HL-60 (cell line): ENCODE results near the gene GPC3.

ENCODE experiments used
- DNase-seq, 2 experiments: peaks; one replicate each; pipeline ENCODE4 v3.0.0-alpha.2; 2010 to 2020; ENCODE audit warnings: low read depth in 1 of 2, low spot score in 1 of 2
- H3K27ac ChIP-seq: fragments of 250-450 bp; sonication (Bioruptor Pico); replicated peaks from 2 replicates; pipeline ENCODE4 v1.5.1; 2020; ENCODE audit warnings: mild to moderate bottlenecking, moderate library complexity
- H3K27me3 ChIP-seq: fragments of 250-450 bp; sonication (Bioruptor Pico); 2 replicates; pipeline ENCODE4 v1.5.1; 2021; ENCODE audit warnings: mild to moderate bottlenecking, moderate library complexity; ENCODE audit not compliant: insufficient read depth, poor library complexity, severe bottlenecking
- H3K4me3 ChIP-seq: replicated peaks from 2 replicates; pipeline ENCODE4 v1.5.1; 2011; ENCODE audit warnings: mild to moderate bottlenecking, control low read depth, low read length; ENCODE audit not compliant: insufficient read depth
- CTCF ChIP-seq: IDR thresholded peaks from one replicate; pipeline ENCODE4 v1.5.1; 2011; ENCODE audit warnings: low read length, control low read depth, inconsistent platforms; ENCODE audit not compliant: insufficient read depth
- GABPA ChIP-seq: IDR thresholded peaks from 2 replicates; pipeline ENCODE4 v1.6.1; 2012; ENCODE audit warnings: low read depth
- POLR2AphosphoS5 ChIP-seq: IDR thresholded peaks from 2 replicates; pipeline ENCODE4 v1.6.1; 2012; ENCODE audit warnings: low read depth
- REST ChIP-seq: IDR thresholded peaks from 2 replicates; pipeline ENCODE4 v1.6.1; 2012; ENCODE audit warnings: low read depth; ENCODE audit not compliant: insufficient replicate concordance
- SPI1 ChIP-seq: IDR thresholded peaks from 2 replicates; pipeline ENCODE4 v1.6.1; 2012; ENCODE audit warnings: low read depth, mild to moderate bottlenecking, borderline replicate concordance

The GPC3 gene

GRCh38 chrX:133535066-133535465 is 450.3 kb downstream of the GPC3 start:
- TF ChIP-seq GABPA = no peak
- no peak overlapping the region for H3K4me3 ChIP-seq
- H3K27ac ChIP-seq = no peak overlapping the region
- DNase-seq = no peak
- no peaks in the 10 kb centered on the region for H3K27me3 ChIP-seq

- TF ChIP-seq SPI1 (no peak), REST (no peak), CTCF (no peak), POLR2AphosphoS5 (no peak), GABPA (no peak)
Observed at GRCh38 chrX:133534172-133534571, 451.2 kb downstream of the GPC3 start.

GRCh38 chrX:133533249-133533648 is 452.1 kb downstream of the GPC3 start:
- TF ChIP-seq POLR2AphosphoS5 = no peak
- no peak for TF ChIP-seq REST
- TF ChIP-seq GABPA = no peak
- no peak for TF ChIP-seq CTCF
- TF ChIP-seq SPI1 = no peak

More at GRCh38 chrX:133534172-133534571, 451.2 kb downstream of the GPC3 start:
- DNase-seq = no peak
- no peak overlapping the region for H3K27ac ChIP-seq
- H3K27me3 ChIP-seq = no peaks in the 10 kb centered on the region
- H3K4me3 ChIP-seq = no peak overlapping the region

GRCh38 chrX:133530960-133531359 is 454.4 kb downstream of the GPC3 start:
- H3K27me3 ChIP-seq = no peaks in the 10 kb centered on the region
- TF ChIP-seq CTCF = no peak
- no peak for DNase-seq
- no peak overlapping the region for H3K27ac ChIP-seq
- no peak overlapping the region for H3K4me3 ChIP-seq

More at GRCh38 chrX:133533249-133533648, 452.1 kb downstream of the GPC3 start:
- Histone ChIP-seq H3K4me3 (no peak overlapping the region), H3K27me3 (no peaks in the 10 kb centered on the region), H3K27ac (no peak overlapping the region)
- no peak for DNase-seq
